ENCODE measurements around the gene FAHD2A. TPM values are rescaled to one million over a fixed set of nuclear protein-coding genes. Genes with fewer than 3 reads are reported as not detected.
"Not testable (repeated sequence)": the region's sequence is repeated elsewhere in the genome, so short reads cannot be mapped to it uniquely, and the experiment has no call there.

Gene FAHD2A
- total RNA-seq, 4 donors from 2014 or later, result 17.7 to 28.8 (median 26.0) TPM

GRCh38 chr2:95375532-95376150, 26.9 kb upstream of the FAHD2A start:
- TF ChIP-seq CTCF (IDR thresholded peaks at IDR 0.05), result no peak
- no peak for ATAC-seq (ENCODE audit: low FRiP score)
- DNase-seq (ENCODE audit: low spot score), result no peak

GRCh38 chr2:95376311-95377215, 25.9 kb upstream of the FAHD2A start:
- DNase-seq (ENCODE audit: low spot score) (no peak), ATAC-seq (ENCODE audit: low FRiP score) (no peak)
- TF ChIP-seq CTCF (IDR thresholded peaks at IDR 0.05), result no peak

- no peak for TF ChIP-seq CTCF (IDR thresholded peaks at IDR 0.05)
- no peak for DNase-seq (ENCODE audit: low spot score)
- no peak for ATAC-seq (ENCODE audit: low FRiP score)
Measured at GRCh38 chr2:95377216-95378123, 25.0 kb upstream of the FAHD2A start.

- ATAC-seq (ENCODE audit: low FRiP score); DNase-seq (ENCODE audit: low spot score): not testable (repeated sequence)
Measured at GRCh38 chr2:95378281-95378680, 24.2 kb upstream of the FAHD2A start.

- ATAC-seq (ENCODE audit: low FRiP score) (no peak), DNase-seq (ENCODE audit: low spot score) (no peak)
- no peak for TF ChIP-seq CTCF (IDR thresholded peaks at IDR 0.05)
Measured at GRCh38 chr2:95379371-95379831, 23.1 kb upstream of the FAHD2A start.

GRCh38 chr2:95380280-95380679, 22.2 kb upstream of the FAHD2A start:
- TF ChIP-seq CTCF (IDR thresholded peaks at IDR 0.05), result no peak
- DNase-seq (ENCODE audit: low spot score) (no peak), ATAC-seq (ENCODE audit: low FRiP score) (no peak)

- TF ChIP-seq CTCF (IDR thresholded peaks at IDR 0.05), result no peak
- ATAC-seq (ENCODE audit: low FRiP score) (no peak), DNase-seq (ENCODE audit: low spot score) (no peak)
Measured at GRCh38 chr2:95380731-95381130, 21.8 kb upstream of the FAHD2A start.
